ENCODE data around the gene EID2B. TPM values are rescaled to one million over a fixed set of nuclear protein-coding genes. Genes with fewer than 3 reads are reported as not detected.

Gene EID2B
- total and polyA plus RNA-seq, 4 donors: 2.1 to 5.2 (median 2.9) TPM

GRCh38 chr19:39566064-39566463 lies 33.4 kb upstream of the EID2B start:
- Histone ChIP-seq H3K9ac (ENCODE audit: insufficient read depth in 1 of 2, low read length in 2 of 2) (no peak overlapping the region), H3K9me3 (ENCODE audit: control insufficient read depth in 4 of 4, insufficient read depth in 3 of 4, low read length in 3 of 4) (peaks cover 0 to 2% (median 0%) of the 10 kb centered on the region in 4 donors), H3K36me3 (ENCODE audit: control insufficient read depth in 4 of 4, insufficient read depth in 4 of 4, low read length in 4 of 4) (no peaks in the 10 kb centered on the region), H3K4me3 (no peak overlapping the region), H3K27ac (ENCODE audit: low read depth in 1 of 2, low read length in 1 of 2) (no peak overlapping the region), H3K27me3 (ENCODE audit: control insufficient read depth in 3 of 3, insufficient read depth in 3 of 3, low read length in 2 of 3) (no peaks in the 10 kb centered on the region), H3K4me1 (ENCODE audit: control insufficient read depth in 5 of 5, insufficient read depth in 5 of 5, low read length in 5 of 5) (no peaks in the 10 kb centered on the region)
- TF ChIP-seq, protein P1, sequence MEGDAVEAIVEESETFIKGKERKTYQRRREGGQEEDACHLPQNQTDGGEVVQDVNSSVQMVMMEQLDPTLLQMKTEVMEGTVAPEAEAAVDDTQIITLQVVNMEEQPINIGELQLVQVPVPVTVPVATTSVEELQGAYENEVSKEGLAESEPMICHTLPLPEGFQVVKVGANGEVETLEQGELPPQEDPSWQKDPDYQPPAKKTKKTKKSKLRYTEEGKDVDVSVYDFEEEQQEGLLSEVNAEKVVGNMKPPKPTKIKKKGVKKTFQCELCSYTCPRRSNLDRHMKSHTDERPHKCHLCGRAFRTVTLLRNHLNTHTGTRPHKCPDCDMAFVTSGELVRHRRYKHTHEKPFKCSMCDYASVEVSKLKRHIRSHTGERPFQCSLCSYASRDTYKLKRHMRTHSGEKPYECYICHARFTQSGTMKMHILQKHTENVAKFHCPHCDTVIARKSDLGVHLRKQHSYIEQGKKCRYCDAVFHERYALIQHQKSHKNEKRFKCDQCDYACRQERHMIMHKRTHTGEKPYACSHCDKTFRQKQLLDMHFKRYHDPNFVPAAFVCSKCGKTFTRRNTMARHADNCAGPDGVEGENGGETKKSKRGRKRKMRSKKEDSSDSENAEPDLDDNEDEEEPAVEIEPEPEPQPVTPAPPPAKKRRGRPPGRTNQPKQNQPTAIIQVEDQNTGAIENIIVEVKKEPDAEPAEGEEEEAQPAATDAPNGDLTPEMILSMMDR (IDR thresholded peaks at IDR 0.05; ENCODE audit: control extremely low read depth, extremely low read depth): no peak
- 48 to 52% methylated on average over 3 of the region's 3 CpGs for WGBS, 2 donors
- no peak for DNase-seq
- ATAC-seq (ENCODE audit: insufficient read depth, low FRiP score): no peak

GRCh38 chr19:39563408-39563807 lies 30.8 kb upstream of the EID2B start:
- H3K27ac ChIP-seq (ENCODE audit: low read depth in 1 of 2, low read length in 1 of 2): no peak overlapping the region
- H3K27me3 ChIP-seq (ENCODE audit: control insufficient read depth in 3 of 3, insufficient read depth in 3 of 3, low read length in 2 of 3): no peaks in the 10 kb centered on the region
- ATAC-seq (ENCODE audit: insufficient read depth, low FRiP score) (no peak), DNase-seq (no peak)
- no peaks in the 10 kb centered on the region for H3K9me3 ChIP-seq (ENCODE audit: control insufficient read depth in 4 of 4, insufficient read depth in 3 of 4, low read length in 3 of 4)
- H3K36me3 ChIP-seq (ENCODE audit: control insufficient read depth in 4 of 4, insufficient read depth in 4 of 4, low read length in 4 of 4): no peaks in the 10 kb centered on the region
- no peaks in the 10 kb centered on the region for H3K4me1 ChIP-seq (ENCODE audit: control insufficient read depth in 5 of 5, insufficient read depth in 5 of 5, low read length in 5 of 5)
- 78 to 79% methylated on average over 2 of the region's 2 CpGs for WGBS, 2 donors
- no peak overlapping the region for H3K9ac ChIP-seq (ENCODE audit: insufficient read depth in 1 of 2, low read length in 2 of 2)
- H3K4me3 ChIP-seq: no peak overlapping the region
- TF ChIP-seq, protein P1 (IDR thresholded peaks at IDR 0.05; ENCODE audit: control extremely low read depth, extremely low read depth): no peak

GRCh38 chr19:39558624-39559117 lies 26.0 kb upstream of the EID2B start:
- Histone ChIP-seq H3K36me3 (ENCODE audit: control insufficient read depth in 4 of 4, insufficient read depth in 4 of 4, low read length in 4 of 4) (no peaks in the 10 kb centered on the region), H3K27ac (ENCODE audit: low read depth in 1 of 2, low read length in 1 of 2) (no peak overlapping the region), H3K27me3 (ENCODE audit: control insufficient read depth in 3 of 3, insufficient read depth in 3 of 3, low read length in 2 of 3) (peaks cover 0 to 4% (median 0%) of the 10 kb centered on the region in 3 donors), H3K4me3 (no peak overlapping the region), H3K9me3 (ENCODE audit: control insufficient read depth in 4 of 4, insufficient read depth in 3 of 4, low read length in 3 of 4) (no peaks in the 10 kb centered on the region), H3K9ac (ENCODE audit: insufficient read depth in 1 of 2, low read length in 2 of 2) (no peak overlapping the region), H3K4me1 (ENCODE audit: control insufficient read depth in 5 of 5, insufficient read depth in 5 of 5, low read length in 5 of 5) (peaks cover 0 to 2% (median 0%) of the 10 kb centered on the region in 5 donors)
- ATAC-seq (ENCODE audit: insufficient read depth, low FRiP score) (no peak), DNase-seq (no peak)
- TF ChIP-seq, protein P1 (IDR thresholded peaks at IDR 0.05; ENCODE audit: control extremely low read depth, extremely low read depth): no peak
- WGBS, 2 donors: 76 to 77% methylated on average over 6 of the region's 6 CpGs

Measured in lung (tissue), 12 donors.